Umbilical cord (tissue), 2 donors: ENCODE measurements around the gene BCO2. TPM values are rescaled to one million over a fixed set of nuclear protein-coding genes. Genes with fewer than 3 reads are reported as not detected.
"Not testable (repeated sequence)": the region's sequence is repeated elsewhere in the genome, so short reads cannot be mapped to it uniquely, and the experiment has no call there.

Experiments used
- DNase-seq: peaks from one replicate; pipeline ENCODE4 v3.0.0-alpha.2; 2015; ENCODE audit warnings: low spot score
- total RNA-seq: library from RNA; depleted of rRNA; stranded (reverse); fragments of >200 nt; gene quantifications from one replicate; pipeline ENCODE4 v1.2.3, GENCODE V29; 2014; ENCODE audit warnings: low replicate concordance; ENCODE audit not compliant: insufficient read depth

The BCO2 gene
- total RNA-seq, 1 donor from 2014 or later: 22.1 TPM

- no peak for DNase-seq
Measured at GRCh38 chr11:112165049-112165448, 10.3 kb upstream of the BCO2 start.

- DNase-seq: peak; percentile 28
Measured at GRCh38 chr11:112166562-112166961, 8.8 kb upstream of the BCO2 start.

GRCh38 chr11:112167145-112167544, 8.2 kb upstream of the BCO2 start, which contains the start of gene TEX12:
Gene TEX12 (plus strand): TSS chr11:112167372. CDS start chr11:112169269, 1,897 bp downstream.
- no peak for DNase-seq

GRCh38 chr11:112172362-112172994, 2.8 kb upstream of the BCO2 start:
- DNase-seq: no peak

- DNase-seq: no peak
Measured at GRCh38 chr11:112173152-112173551, 2.2 kb upstream of the BCO2 start.

GRCh38 chr11:112175599-112175952, 264 bp downstream of the BCO2 start:
- DNase-seq: peak; percentile 75

- DNase-seq: peak; percentile 86
Measured at GRCh38 chr11:112176077-112176476, 765 bp downstream of the BCO2 start.

GRCh38 chr11:112177589-112177988, 2.3 kb downstream of the BCO2 start:
- DNase-seq: no peak

- no peak for DNase-seq
Measured at GRCh38 chr11:112178428-112178827, 3.1 kb downstream of the BCO2 start.

- no peak for DNase-seq
Measured at GRCh38 chr11:112178936-112179335, 3.6 kb downstream of the BCO2 start.

- DNase-seq: peak; percentile 32
Measured at GRCh38 chr11:112179601-112180000, 4.3 kb downstream of the BCO2 start.

GRCh38 chr11:112182867-112183266, 7.6 kb downstream of the BCO2 start:
- DNase-seq: no peak

GRCh38 chr11:112185883-112186282, 10.6 kb downstream of the BCO2 start:
- no peak for DNase-seq

- DNase-seq: no peak
Measured at GRCh38 chr11:112186304-112186703, 11.0 kb downstream of the BCO2 start.

- DNase-seq: not testable (repeated sequence)
Measured at GRCh38 chr11:112195113-112195512, 19.8 kb downstream of the BCO2 start.

- no peak for DNase-seq
Measured at GRCh38 chr11:112195951-112196351, 20.6 kb downstream of the BCO2 start.

GRCh38 chr11:112196519-112197087, 21.3 kb downstream of the BCO2 start:
- DNase-seq: no peak

- not testable (repeated sequence) for DNase-seq
Measured at GRCh38 chr11:112199101-112199500, 23.8 kb downstream of the BCO2 start.

- DNase-seq: no peak
Measured at GRCh38 chr11:112200252-112200651, 24.9 kb downstream of the BCO2 start.

GRCh38 chr11:112206071-112206470, 30.8 kb downstream of the BCO2 start:
- DNase-seq: no peak

GRCh38 chr11:112210890-112211289, 35.6 kb downstream of the BCO2 start:
- DNase-seq: no peak

- no peak for DNase-seq
Measured at GRCh38 chr11:112211536-112211935, 36.2 kb downstream of the BCO2 start.

GRCh38 chr11:112212290-112212689, 37.0 kb downstream of the BCO2 start:
- no peak for DNase-seq

- DNase-seq: no peak
Measured at GRCh38 chr11:112212710-112213109, 37.4 kb downstream of the BCO2 start.
